Gastrocnemius medialis (tissue), 4 donors: ENCODE data around the gene PRAMEF10. TPM values are rescaled to one million over a fixed set of nuclear protein-coding genes. Genes with fewer than 3 reads are reported as not detected.
"Not testable (repeated sequence)": the region's sequence is repeated elsewhere in the genome, so short reads cannot be mapped to it uniquely, and the experiment has no call there.

Source experiments
- ATAC-seq, 2 donors: fragments of 150-250 bp; one replicate each; pipeline ENCODE4 v1.9.1; 2016
- DNase-seq, 2 donors: peaks; one replicate each; pipeline ENCODE4 v3.0.0-alpha.2; 2019
- H3K27ac ChIP-seq, 4 donors: fragments of 200-600 bp; sonication (generic); 1 replicate in 1 of 4; 2 replicates in 3 of 4; pipeline ENCODE4 v1.5.1; 2016 to 2018; ENCODE audit warnings: mild to moderate bottlenecking in 2 of 4, moderate library complexity in 1 of 4
- H3K27me3 ChIP-seq, 3 donors: fragments of 200-600 bp; sonication (generic) in 2 of 3; 1 replicate in 1 of 3; 2 replicates in 2 of 3; pipeline versions ENCODE4 v1.5.1 to v1.6.0; 2016 to 2019; ENCODE audit warnings: mild to moderate bottlenecking in 1 of 3, moderate library complexity in 1 of 3
- H3K36me3 ChIP-seq, 2 donors: fragments of 200-600 bp; sonication (generic) in 1 of 2; one replicate each; pipeline ENCODE4 v1.5.1; 2017 to 2018
- H3K4me1 ChIP-seq, 2 donors: fragments of 200-600 bp; sonication (generic) in 1 of 2; one replicate each; pipeline ENCODE4 v1.5.1; 2016 to 2017; ENCODE audit warnings: mild to moderate bottlenecking in 2 of 2
- H3K4me3 ChIP-seq, 4 donors: fragments of 200-600 bp; sonication (generic) in 3 of 4; 1 replicate in 1 of 4; 2 replicates in 3 of 4; pipeline ENCODE4 v1.5.1; 2016 to 2019; ENCODE audit warnings: mild to moderate bottlenecking in 2 of 4
- H3K9me3 ChIP-seq, 3 donors: fragments of 200-600 bp; sonication (generic) in 2 of 3; 1 replicate in 1 of 3; 2 replicates in 2 of 3; pipeline ENCODE4 v1.5.1; 2016 to 2019
- CTCF ChIP-seq, 5 experiments: fragments of 450-650 bp in 3 of 5; fragments of 200-600 bp in 2 of 5; sonication (generic) in 2 of 5; IDR thresholded peaks in 4 of 5; conservative IDR thresholded peaks in 1 of 5; 1 replicate in 4 of 5; 2 replicates in 1 of 5; pipeline ENCODE4 v1.5.1; 2016 to 2019; ENCODE audit warnings: antibody characterized with exemption in 5 of 5, mild to moderate bottlenecking in 3 of 5, moderate library complexity in 3 of 5
- POLR2A ChIP-seq, 2 donors: fragments of 450-650 bp; IDR thresholded peaks; one replicate each; pipeline ENCODE4 v1.6.1; 2017; ENCODE audit warnings: antibody characterized with exemption in 2 of 2, mild to moderate bottlenecking in 2 of 2, moderate library complexity in 2 of 2
- in situ Hi-C, 4 donors: fragments of 200-750 bp; cut with MboI; loops; one replicate each; pipeline versions ENCODE4 v1.15.0 to v1.8.0; 2017; ENCODE audit warnings: low sequenced_read_pairs in 4 of 4
- intact Hi-C: fragments of 100-400 bp; cut with DNase I; formaldehyde crosslinking; loops from one replicate; pipeline ENCODE4 v1.15.1; 2023; ENCODE audit warnings: low total_unique reads
- total RNA-seq, 4 donors: library from RNA; depleted of rRNA; stranded (reverse); fragments of >200 nt; gene quantifications; one replicate each; pipeline versions ENCODE4 v1.1.0 to v1.2.3, GENCODE V29; 2016

The PRAMEF10 gene
- total RNA-seq, 4 donors from 2014 or later = not detected

DNA sequence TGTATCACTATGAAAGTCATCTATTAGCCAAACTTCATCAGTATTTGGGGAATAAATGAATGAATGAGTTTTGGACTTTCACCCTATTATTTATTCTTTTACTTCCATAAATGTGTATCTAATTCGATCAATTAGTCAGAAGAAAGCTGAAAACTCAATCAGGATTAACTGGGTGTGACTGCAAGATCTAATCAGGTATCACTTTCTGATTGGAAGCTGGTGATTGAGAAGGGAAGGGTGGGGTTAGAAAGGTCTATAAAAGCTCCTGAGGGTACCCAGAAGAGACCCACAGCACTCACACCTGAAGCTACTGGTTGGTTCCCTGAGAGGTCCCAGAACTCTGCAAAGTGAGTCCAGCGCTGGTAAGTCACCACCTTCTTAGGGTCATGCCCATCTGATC is 41.3 kb downstream of the PRAMEF10 start, which contains the start of gene PRAMEF2:
PRAMEF2 (plus strand) TSS at position 301 of the 400 bp plus-strand sequence. CDS start 1,924 bp downstream, outside the sequence.
- in situ Hi-C loops = not testable (repeated sequence)

DNA sequence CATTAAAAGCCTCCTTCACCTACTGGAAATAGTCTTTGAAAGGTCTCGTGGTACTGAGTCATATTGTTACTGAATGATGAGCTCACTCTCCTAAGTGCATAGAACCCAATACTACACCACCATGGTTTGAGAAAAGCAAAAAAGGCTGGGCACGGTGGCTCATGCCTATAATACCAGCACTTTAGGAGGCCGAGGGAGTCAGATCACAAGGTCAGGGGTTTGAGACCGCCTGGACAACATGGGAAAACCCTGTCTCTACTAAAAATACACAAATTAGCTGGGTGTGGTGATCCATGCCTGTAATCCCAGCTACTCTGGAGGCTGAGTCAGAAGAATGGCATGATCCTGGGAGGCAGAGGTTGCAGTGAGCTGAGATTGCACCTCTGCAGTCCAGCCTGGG is 46.3 kb downstream of the PRAMEF10 start:
- no peaks in the 10 kb centered on the region for H3K36me3 ChIP-seq
- H3K9me3 ChIP-seq = no peaks in the 10 kb centered on the region
- in situ Hi-C loops = no loop called here
- H3K4me3 ChIP-seq = no peak overlapping the region
- ATAC-seq = no peak
- no peak overlapping the region for H3K27ac ChIP-seq
- no peak for DNase-seq
- TF ChIP-seq CTCF (IDR thresholded peaks at IDR 0.05 in 4 of 5, conservative IDR thresholded peaks at IDR 0.05 in 1 of 5) (no peak), POLR2A (IDR thresholded peaks at IDR 0.05) (no peak)
- intact Hi-C loops = no loop called here
- no peaks in the 10 kb centered on the region for H3K4me1 ChIP-seq
- H3K27me3 ChIP-seq = no peaks in the 10 kb centered on the region

More for the DNA sequence above, 41.3 kb downstream of the PRAMEF10 start, which contains the start of gene PRAMEF2:
- H3K4me3 ChIP-seq, H3K9me3 ChIP-seq, H3K27me3 ChIP-seq, H3K36me3 ChIP-seq, DNase-seq, H3K27ac ChIP-seq, H3K4me1 ChIP-seq, ATAC-seq, intact Hi-C loops: not testable (repeated sequence)

GRCh38 chr1:12848620-12849019 is 49.5 kb downstream of the PRAMEF10 start, which contains the start of gene HNRNPCL1:
TSS of gene HNRNPCL1 (minus strand) at chr1:12848720. CDS start at chr1:12848289, 431 bp downstream.
- DNase-seq, ATAC-seq, in situ Hi-C loops: not testable (repeated sequence)

More at GRCh38 chr1:12848620-12849019, 49.5 kb downstream of the PRAMEF10 start, which contains the start of gene HNRNPCL1:
- H3K9me3 ChIP-seq, H3K27ac ChIP-seq, H3K4me1 ChIP-seq, intact Hi-C loops, H3K27me3 ChIP-seq, H3K36me3 ChIP-seq, H3K4me3 ChIP-seq: not testable (repeated sequence)

Other genes with a start within 250 kb of the PRAMEF10 start
- gene AADACL3, start 182.2 kb downstream of the PRAMEF10 start, total RNA-seq = not detected
- not detected for gene CFAP107, start 152.1 kb downstream of the PRAMEF10 start, total RNA-seq
- not detected for gene PRAMEF12, start 124.5 kb downstream of the PRAMEF10 start, total RNA-seq
- gene PRAMEF1, start 106.9 kb downstream of the PRAMEF10 start, total RNA-seq = not detected
- gene PRAMEF11, start 66.9 kb downstream of the PRAMEF10 start, total RNA-seq = not detected
- gene HNRNPCL1, start 49.5 kb downstream of the PRAMEF10 start, total RNA-seq = not detected
- gene PRAMEF2, start 41.2 kb downstream of the PRAMEF10 start, total RNA-seq = not detected
- gene PRAMEF4, start 12.1 kb downstream of the PRAMEF10 start, total RNA-seq = not detected
- gene PRAMEF7, start 18.3 kb upstream of the PRAMEF10 start, total RNA-seq = not detected
- not detected for gene PRAMEF6, start 49.3 kb upstream of the PRAMEF10 start, total RNA-seq
- not detected for gene PRAMEF27, start 158.3 kb upstream of the PRAMEF10 start, total RNA-seq
- not detected for gene HNRNPCL3, start 162.5 kb upstream of the PRAMEF10 start, total RNA-seq
- not detected for gene PRAMEF25, start 172.5 kb upstream of the PRAMEF10 start, total RNA-seq
- not detected for gene HNRNPCL2, start 218.6 kb upstream of the PRAMEF10 start, total RNA-seq